ENCODE measurements around the gene HOXB5.

Gene HOXB5

GRCh38 chr17:48551214-48551555, 42.4 kb downstream of the HOXB5 start:
- Mint-ChIP-seq H3K27ac (peak overlapping the region; percentile 99), H3K4me1 (peaks cover 96% of the 10 kb centered on the region), H3K27me3 (ENCODE audit: low read depth, poor library complexity) (no peaks in the 10 kb centered on the region), H3K36me3 (ENCODE audit: low read depth) (peaks cover 36% of the 10 kb centered on the region), H3K9me3 (no peaks in the 10 kb centered on the region), H3K4me3 (peak overlapping the region; percentile 99)
- DNase-seq: no peak
- TF ChIP-seq CTCF (IDR thresholded peaks at IDR 0.05): no peak

- Mint-ChIP-seq H3K27ac (peak overlapping the region; percentile 99), H3K36me3 (ENCODE audit: low read depth) (peaks cover 36% of the 10 kb centered on the region), H3K4me3 (peak overlapping the region; percentile 99), H3K9me3 (no peaks in the 10 kb centered on the region), H3K4me1 (peaks cover 96% of the 10 kb centered on the region), H3K27me3 (ENCODE audit: low read depth, poor library complexity) (no peaks in the 10 kb centered on the region)
- TF ChIP-seq CTCF (IDR thresholded peaks at IDR 0.05): peak; percentile 9
- DNase-seq: peak; percentile 76
These were observed 42.9 kb downstream of the HOXB5 start for GRCh38 chr17:48550502-48551213.

GRCh38 chr17:48549914-48550501, 43.6 kb downstream of the HOXB5 start:
- no peak for DNase-seq
- Mint-ChIP-seq H3K4me1 (peaks cover 96% of the 10 kb centered on the region), H3K9me3 (no peaks in the 10 kb centered on the region), H3K27ac (peak overlapping the region; percentile 99), H3K27me3 (ENCODE audit: low read depth, poor library complexity) (no peaks in the 10 kb centered on the region), H3K36me3 (ENCODE audit: low read depth) (peaks cover 36% of the 10 kb centered on the region), H3K4me3 (peak overlapping the region; percentile 99)
- TF ChIP-seq CTCF (IDR thresholded peaks at IDR 0.05): peak; percentile 58

GRCh38 chr17:48549281-48549630, 44.3 kb downstream of the HOXB5 start:
- no peak for DNase-seq
- H3K4me1 Mint-ChIP-seq: peaks cover 96% of the 10 kb centered on the region
- H3K36me3 Mint-ChIP-seq (ENCODE audit: low read depth): peaks cover 32% of the 10 kb centered on the region
- peak overlapping the region; percentile 100 for H3K27ac Mint-ChIP-seq
- H3K27me3 Mint-ChIP-seq (ENCODE audit: low read depth, poor library complexity): no peaks in the 10 kb centered on the region
- no peak for TF ChIP-seq CTCF (IDR thresholded peaks at IDR 0.05)
- H3K4me3 Mint-ChIP-seq: peak overlapping the region; percentile 99
- H3K9me3 Mint-ChIP-seq: no peaks in the 10 kb centered on the region

- peaks cover 90% of the 10 kb centered on the region for H3K4me1 Mint-ChIP-seq
- H3K36me3 Mint-ChIP-seq (ENCODE audit: low read depth): peaks cover 32% of the 10 kb centered on the region
- DNase-seq: no peak
- H3K27ac Mint-ChIP-seq: peak overlapping the region; percentile 100
- TF ChIP-seq CTCF (IDR thresholded peaks at IDR 0.05): no peak
- no peaks in the 10 kb centered on the region for H3K27me3 Mint-ChIP-seq (ENCODE audit: low read depth, poor library complexity)
- H3K9me3 Mint-ChIP-seq: no peaks in the 10 kb centered on the region
- peak overlapping the region; percentile 99 for H3K4me3 Mint-ChIP-seq
These were observed 44.9 kb downstream of the HOXB5 start for GRCh38 chr17:48548523-48549280.
